ENCODE data around the gene SPON2.

The SPON2 gene

GRCh38 chr4:1172971-1173757 lies 781 bp upstream of the SPON2 start:
- Mint-ChIP-seq H3K36me3 (ENCODE audit: low read depth) (no peaks in the 10 kb centered on the region), H3K4me3 (peak overlapping the region; percentile 49 to 70 (median 50)), H3K27ac (peak overlapping the region; percentile 27 to 91 (median 86)), H3K4me1 (peaks cover 16% of the 10 kb centered on the region), H3K27me3 (ENCODE audit: low read depth) (peaks cover 49% of the 10 kb centered on the region), H3K9me3 (no peaks in the 10 kb centered on the region)
- TF ChIP-seq CTCF (IDR thresholded peaks at IDR 0.05; ENCODE audit: unreplicated experiment in 3 of 3) = no peak

DNA sequence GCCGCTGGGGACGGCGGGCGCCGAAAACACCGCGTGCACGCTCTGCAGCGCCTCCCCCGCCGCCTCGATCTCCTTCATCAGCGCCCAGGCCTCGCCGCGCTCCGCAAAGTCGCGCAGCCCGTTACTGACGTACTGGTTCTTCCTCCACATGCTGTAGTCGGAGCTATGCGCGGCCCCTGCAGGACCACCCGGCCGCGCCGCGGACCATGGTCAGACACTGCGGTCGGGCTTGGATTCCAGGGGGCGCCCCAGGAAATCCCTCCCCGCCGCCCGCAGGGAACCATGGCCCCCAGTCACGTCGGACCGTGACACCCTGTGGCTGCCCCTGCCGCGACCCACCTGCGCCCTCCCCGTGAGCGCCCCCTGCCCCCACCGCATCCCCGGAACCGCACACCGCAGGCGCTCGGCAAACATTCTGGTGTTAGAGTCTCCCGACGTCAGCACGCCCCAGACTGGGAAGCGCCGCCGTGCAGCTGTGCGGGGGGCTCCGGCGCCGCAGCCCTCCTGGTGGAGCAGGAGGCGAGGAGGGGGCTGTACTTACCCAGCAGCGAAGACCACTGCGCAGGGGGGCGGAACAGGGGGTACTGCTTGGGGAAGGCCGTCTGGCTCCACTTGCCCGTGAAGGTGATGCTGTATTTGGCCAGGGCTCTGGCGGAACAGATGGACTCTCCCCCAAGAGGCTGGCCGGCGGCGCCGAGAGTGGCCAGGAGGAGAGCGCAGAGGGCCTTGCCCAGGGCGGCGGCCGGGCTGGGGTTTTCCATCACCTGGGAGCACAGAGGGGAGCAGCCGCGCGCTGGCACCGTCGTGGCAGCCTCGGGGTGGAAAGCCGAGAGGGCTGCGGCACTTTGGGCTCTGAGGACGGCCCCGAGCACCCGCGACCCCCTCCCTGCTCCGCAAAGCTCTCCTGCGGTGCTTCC lies 814 bp downstream of the SPON2 start:
- no peaks in the 10 kb centered on the region for H3K9me3 Mint-ChIP-seq
- no peaks in the 10 kb centered on the region for H3K36me3 Mint-ChIP-seq (ENCODE audit: low read depth)

DNA sequence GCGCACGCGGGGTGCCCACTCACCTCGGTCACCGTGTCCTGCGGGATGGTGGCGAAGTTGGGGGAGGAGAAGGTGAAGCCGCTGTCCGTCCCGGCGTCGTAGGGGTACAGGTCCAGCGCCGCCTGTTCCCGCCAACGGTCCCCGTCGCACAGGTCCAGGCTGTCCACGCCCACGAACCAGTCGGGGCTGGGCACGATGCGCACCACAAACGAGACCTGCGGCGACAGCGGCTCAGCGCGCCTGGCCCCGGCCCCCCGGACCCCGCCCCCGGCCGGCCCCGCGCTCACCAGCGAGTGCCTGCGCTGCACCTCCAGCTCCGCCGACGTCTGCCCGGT lies 1.4 kb downstream of the SPON2 start:
- H3K4me1 Mint-ChIP-seq = peaks cover 14% of the 10 kb centered on the region
- no peak for TF ChIP-seq CTCF (IDR thresholded peaks at IDR 0.05; ENCODE audit: unreplicated experiment in 3 of 3)
- H3K27ac Mint-ChIP-seq = no peak overlapping the region
- peaks cover 55% of the 10 kb centered on the region for H3K27me3 Mint-ChIP-seq (ENCODE audit: low read depth)
- H3K9me3 Mint-ChIP-seq = no peaks in the 10 kb centered on the region
- no peaks in the 10 kb centered on the region for H3K36me3 Mint-ChIP-seq (ENCODE audit: low read depth)
- H3K4me3 Mint-ChIP-seq = peak overlapping the region in 1 of 3 experiments; percentile 75

More for the DNA sequence above, 814 bp downstream of the SPON2 start:
- Mint-ChIP-seq H3K27me3 (ENCODE audit: low read depth) (peaks cover 58% of the 10 kb centered on the region), H3K27ac (no peak overlapping the region), H3K4me3 (peak overlapping the region; percentile 65 to 80 (median 75)), H3K4me1 (peaks cover 19% of the 10 kb centered on the region)
- peak in 1 of 3 experiments; percentile 18 for TF ChIP-seq CTCF (IDR thresholded peaks at IDR 0.05; ENCODE audit: unreplicated experiment in 3 of 3)

- Mint-ChIP-seq H3K4me1 (peaks cover 14% of the 10 kb centered on the region), H3K9me3 (no peaks in the 10 kb centered on the region), H3K27me3 (ENCODE audit: low read depth) (peaks cover 56% of the 10 kb centered on the region), H3K36me3 (ENCODE audit: low read depth) (no peaks in the 10 kb centered on the region), H3K27ac (no peak overlapping the region), H3K4me3 (peak overlapping the region; percentile 27 to 58 (median 51))
- TF ChIP-seq CTCF (IDR thresholded peaks at IDR 0.05; ENCODE audit: unreplicated experiment in 3 of 3) = no peak
Measured at GRCh38 chr4:1170156-1170975, 2.0 kb downstream of the SPON2 start.

DNA sequence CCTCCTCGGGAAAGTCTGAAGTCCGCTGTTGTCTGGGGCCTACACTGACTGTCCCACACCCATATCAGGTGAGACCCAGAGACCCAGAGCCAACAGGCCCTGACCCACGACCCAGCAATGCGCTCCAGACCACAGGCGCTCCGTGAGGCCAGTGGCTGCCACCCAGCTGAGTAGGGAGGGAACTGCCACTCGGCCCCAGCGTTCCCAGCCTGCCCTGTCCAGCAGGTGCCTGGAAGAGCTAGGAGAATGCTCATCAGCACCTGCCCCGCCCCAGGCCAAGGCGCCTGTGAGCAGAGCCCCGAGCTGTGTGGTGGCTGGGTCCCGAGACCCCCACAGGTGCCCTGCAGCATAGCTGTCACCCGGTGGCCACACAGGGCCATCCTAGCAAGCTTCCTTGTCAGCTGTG lies 2.7 kb downstream of the SPON2 start:
- Mint-ChIP-seq H3K4me3 (no peak overlapping the region), H3K4me1 (peaks cover 14% of the 10 kb centered on the region), H3K27ac (no peak overlapping the region), H3K27me3 (ENCODE audit: low read depth) (peaks cover 59% of the 10 kb centered on the region), H3K36me3 (ENCODE audit: low read depth) (no peaks in the 10 kb centered on the region), H3K9me3 (no peaks in the 10 kb centered on the region)
- TF ChIP-seq CTCF (IDR thresholded peaks at IDR 0.05; ENCODE audit: unreplicated experiment in 3 of 3) = no peak

All from nephron (organoid).